ENCODE results near the gene SULT1C3.
"Not testable (repeated sequence)": the region's sequence is repeated elsewhere in the genome, so short reads cannot be mapped to it uniquely, and the experiment has no call there.

The SULT1C3 gene

GRCh38 chr2:108270768-108271506, 31.2 kb downstream of the SULT1C3 start:
- Histone ChIP-seq H3K4me1 (ENCODE audit: control insufficient read depth, insufficient read depth, low read length, poor library complexity, severe bottlenecking) (no peaks in the 10 kb centered on the region), H3K9me3 (ENCODE audit: control insufficient read depth, low read length) (no peaks in the 10 kb centered on the region), H3K4me3 (ENCODE audit: extremely low read depth, insufficient read depth, low read length, poor library complexity, severe bottlenecking) (no peak overlapping the region), H3K27ac (ENCODE audit: low read depth, low read length, severe bottlenecking) (no peak overlapping the region), H3K36me3 (ENCODE audit: control insufficient read depth, insufficient read depth, low read length) (no peaks in the 10 kb centered on the region)
- WGBS, 2 experiments (ENCODE audit: insufficient coverage in 2 of 2) = 75 to 81% methylated on average over 5 of the region's 5 CpGs

- Histone ChIP-seq H3K36me3 (ENCODE audit: control insufficient read depth, insufficient read depth, low read length) (no peaks in the 10 kb centered on the region), H3K27ac (ENCODE audit: low read depth, low read length, severe bottlenecking) (no peak overlapping the region), H3K9me3 (ENCODE audit: control insufficient read depth, low read length) (no peaks in the 10 kb centered on the region), H3K4me3 (ENCODE audit: extremely low read depth, insufficient read depth, low read length, poor library complexity, severe bottlenecking) (no peak overlapping the region), H3K4me1 (ENCODE audit: control insufficient read depth, insufficient read depth, low read length, poor library complexity, severe bottlenecking) (no peaks in the 10 kb centered on the region)
- 93% methylated on average over 7 of the region's 7 CpGs for WGBS, 2 experiments (ENCODE audit: insufficient coverage in 2 of 2)
These were observed 32.0 kb downstream of the SULT1C3 start for GRCh38 chr2:108271691-108272253.

GRCh38 chr2:108278631-108279030, 38.9 kb downstream of the SULT1C3 start:
- Histone ChIP-seq H3K4me1 (ENCODE audit: control insufficient read depth, insufficient read depth, low read length, poor library complexity, severe bottlenecking) (no peaks in the 10 kb centered on the region), H3K4me3 (ENCODE audit: extremely low read depth, insufficient read depth, low read length, poor library complexity, severe bottlenecking) (no peak overlapping the region), H3K9me3 (ENCODE audit: control insufficient read depth, low read length) (no peaks in the 10 kb centered on the region), H3K27ac (ENCODE audit: low read depth, low read length, severe bottlenecking) (no peak overlapping the region), H3K36me3 (ENCODE audit: control insufficient read depth, insufficient read depth, low read length) (no peaks in the 10 kb centered on the region)
- WGBS, 2 experiments (ENCODE audit: insufficient coverage in 2 of 2) = no CpG with 5 or more reads among the region's 2 CpGs

- Histone ChIP-seq H3K27ac (ENCODE audit: low read depth, low read length, severe bottlenecking) (no peak overlapping the region), H3K4me3 (ENCODE audit: extremely low read depth, insufficient read depth, low read length, poor library complexity, severe bottlenecking) (no peak overlapping the region), H3K4me1 (ENCODE audit: control insufficient read depth, insufficient read depth, low read length, poor library complexity, severe bottlenecking) (no peaks in the 10 kb centered on the region), H3K9me3 (ENCODE audit: control insufficient read depth, low read length) (no peaks in the 10 kb centered on the region), H3K36me3 (ENCODE audit: control insufficient read depth, insufficient read depth, low read length) (no peaks in the 10 kb centered on the region)
- WGBS, 2 experiments (ENCODE audit: insufficient coverage in 2 of 2) = 88 to 100% methylated on average over 4 to 5 of the region's 5 CpGs
These were observed 39.7 kb downstream of the SULT1C3 start for GRCh38 chr2:108279468-108279867.

DNA sequence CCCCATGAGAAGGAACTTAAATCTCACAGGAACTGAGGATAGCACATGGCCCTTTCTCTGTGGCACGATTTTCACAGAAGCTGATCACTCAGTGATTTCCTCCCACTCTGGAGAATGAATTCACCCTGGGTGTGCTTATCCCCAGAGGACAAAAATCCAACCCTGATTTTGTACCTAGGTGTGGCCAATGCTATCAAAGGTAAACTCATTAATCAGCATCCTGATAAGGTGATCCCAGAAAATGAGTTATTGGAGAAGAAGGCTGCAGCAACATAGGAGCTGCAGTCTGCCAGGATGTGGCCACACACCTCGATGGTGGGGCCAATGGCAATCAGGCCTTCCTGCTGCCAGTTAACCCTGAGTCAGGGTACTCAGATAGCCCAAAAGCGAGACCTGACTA, 40.7 kb downstream of the SULT1C3 start:
- no peaks in the 10 kb centered on the region for H3K4me1 ChIP-seq (ENCODE audit: control insufficient read depth, insufficient read depth, low read length, poor library complexity, severe bottlenecking)

DNA sequence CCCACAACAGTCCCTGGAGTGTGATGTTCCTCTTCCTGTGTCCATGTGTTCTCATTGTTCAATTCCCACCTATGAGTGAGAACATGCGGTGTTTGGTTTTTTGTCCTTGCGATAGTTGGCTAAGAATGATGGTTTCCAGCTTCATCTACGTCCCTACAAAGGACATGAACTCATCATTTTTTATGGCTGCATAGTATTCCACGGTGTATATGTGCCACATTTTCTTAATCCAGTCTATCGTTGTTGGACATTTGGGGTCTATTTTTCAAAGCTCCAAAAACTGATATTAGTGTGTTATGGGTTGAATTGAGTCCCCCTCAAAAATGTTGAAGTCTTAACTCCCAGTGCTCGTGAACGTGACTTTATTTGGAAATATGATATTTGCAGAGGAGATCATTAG, 44.8 kb downstream of the SULT1C3 start:
- not testable (repeated sequence) for H3K4me1 ChIP-seq (ENCODE audit: control insufficient read depth, insufficient read depth, low read length, poor library complexity, severe bottlenecking); H3K9me3 ChIP-seq (ENCODE audit: control insufficient read depth, low read length); H3K4me3 ChIP-seq (ENCODE audit: extremely low read depth, insufficient read depth, low read length, poor library complexity, severe bottlenecking); H3K27ac ChIP-seq (ENCODE audit: low read depth, low read length, severe bottlenecking); H3K36me3 ChIP-seq (ENCODE audit: control insufficient read depth, insufficient read depth, low read length)
- WGBS, 2 experiments (ENCODE audit: insufficient coverage in 2 of 2) = 91 to 100% methylated on average over 2 to 7 of the region's 7 CpGs

More for the DNA sequence above, 40.7 kb downstream of the SULT1C3 start:
- H3K27ac ChIP-seq (ENCODE audit: low read depth, low read length, severe bottlenecking) = no peak overlapping the region
- H3K36me3 ChIP-seq (ENCODE audit: control insufficient read depth, insufficient read depth, low read length) = no peaks in the 10 kb centered on the region
- H3K4me3 ChIP-seq (ENCODE audit: extremely low read depth, insufficient read depth, low read length, poor library complexity, severe bottlenecking) = no peak overlapping the region
- WGBS, 2 experiments (ENCODE audit: insufficient coverage in 2 of 2) = 89% methylated on average over 3 of the region's 3 CpGs
- no peaks in the 10 kb centered on the region for H3K9me3 ChIP-seq (ENCODE audit: control insufficient read depth, low read length)

GRCh38 chr2:108285616-108286015, 45.8 kb downstream of the SULT1C3 start:
- Histone ChIP-seq H3K9me3 (ENCODE audit: control insufficient read depth, low read length) (no peaks in the 10 kb centered on the region), H3K27ac (ENCODE audit: low read depth, low read length, severe bottlenecking) (no peak overlapping the region), H3K4me1 (ENCODE audit: control insufficient read depth, insufficient read depth, low read length, poor library complexity, severe bottlenecking) (no peaks in the 10 kb centered on the region), H3K4me3 (ENCODE audit: extremely low read depth, insufficient read depth, low read length, poor library complexity, severe bottlenecking) (no peak overlapping the region), H3K36me3 (ENCODE audit: control insufficient read depth, insufficient read depth, low read length) (no peaks in the 10 kb centered on the region)
- 91 to 100% methylated on average over 2 to 4 of the region's 5 CpGs for WGBS, 2 experiments (ENCODE audit: insufficient coverage in 2 of 2)

DNA sequence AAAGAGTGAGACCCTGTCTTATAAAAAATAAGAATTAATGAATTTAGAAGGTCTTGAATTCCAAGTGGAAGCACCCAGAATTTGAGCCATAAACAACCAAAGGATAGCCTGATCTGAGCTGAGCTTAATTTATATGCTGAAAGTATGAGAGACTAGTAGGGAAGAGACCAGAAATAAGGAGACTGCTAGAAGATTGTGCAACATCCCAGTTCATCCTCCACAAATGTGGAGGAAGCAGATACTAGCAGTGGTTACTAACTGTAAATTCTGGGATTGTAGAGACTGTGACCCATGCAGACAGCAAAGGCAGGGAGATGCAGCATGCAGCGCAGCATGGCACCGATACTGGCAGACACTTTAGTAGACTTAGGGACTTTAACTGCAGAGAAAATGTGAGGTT, 47.4 kb downstream of the SULT1C3 start:
- WGBS, 2 experiments (ENCODE audit: insufficient coverage in 2 of 2) = 95 to 100% methylated on average over 2 of the region's 2 CpGs
- Histone ChIP-seq H3K36me3 (ENCODE audit: control insufficient read depth, insufficient read depth, low read length) (no peaks in the 10 kb centered on the region), H3K9me3 (ENCODE audit: control insufficient read depth, low read length) (no peaks in the 10 kb centered on the region), H3K4me1 (ENCODE audit: control insufficient read depth, insufficient read depth, low read length, poor library complexity, severe bottlenecking) (no peaks in the 10 kb centered on the region), H3K4me3 (ENCODE audit: extremely low read depth, insufficient read depth, low read length, poor library complexity, severe bottlenecking) (no peak overlapping the region), H3K27ac (ENCODE audit: low read depth, low read length, severe bottlenecking) (no peak overlapping the region)

GRCh38 chr2:108288534-108289106, 48.9 kb downstream of the SULT1C3 start, which contains the start of gene SULT1C2:
Gene SULT1C2 (plus strand): TSS chr2:108288895. CDS start chr2:108293668, 4,773 bp downstream.
- 23 to 26% methylated on average over 3 to 6 of the region's 7 CpGs for WGBS, 2 experiments (ENCODE audit: insufficient coverage in 2 of 2)
- H3K36me3 ChIP-seq (ENCODE audit: control insufficient read depth, insufficient read depth, low read length) = no peaks in the 10 kb centered on the region
- H3K4me3 ChIP-seq (ENCODE audit: extremely low read depth, insufficient read depth, low read length, poor library complexity, severe bottlenecking) = no peak within 1 kb of the TSS
- no peaks in the 10 kb centered on the region for H3K4me1 ChIP-seq (ENCODE audit: control insufficient read depth, insufficient read depth, low read length, poor library complexity, severe bottlenecking)
- no peaks in the 10 kb centered on the region for H3K9me3 ChIP-seq (ENCODE audit: control insufficient read depth, low read length)
- H3K27ac ChIP-seq (ENCODE audit: low read depth, low read length, severe bottlenecking) = no peak within 1 kb of the TSS

DNA sequence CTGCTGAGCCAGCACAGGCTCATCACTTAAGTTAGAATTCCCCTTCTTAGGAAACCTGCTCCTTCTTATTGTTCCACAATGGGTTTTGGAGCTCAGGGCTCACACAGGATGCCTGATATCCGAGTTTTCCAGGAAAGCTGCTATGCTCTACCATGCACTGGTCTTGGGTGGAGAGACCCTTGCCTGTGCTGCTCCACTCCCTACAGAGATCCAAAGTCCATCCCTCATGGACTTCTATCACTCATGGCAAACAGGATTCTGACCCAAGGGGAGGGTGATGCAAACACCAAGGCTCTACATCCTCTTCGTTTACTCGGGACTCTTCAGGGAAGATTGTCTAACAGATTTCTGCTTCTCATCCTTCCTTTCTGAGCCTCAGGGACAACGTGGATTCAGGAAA, 54.1 kb downstream of the SULT1C3 start:
- Histone ChIP-seq H3K4me1 (ENCODE audit: control insufficient read depth, insufficient read depth, low read length, poor library complexity, severe bottlenecking) (no peaks in the 10 kb centered on the region), H3K36me3 (ENCODE audit: control insufficient read depth, insufficient read depth, low read length) (no peaks in the 10 kb centered on the region), H3K4me3 (ENCODE audit: extremely low read depth, insufficient read depth, low read length, poor library complexity, severe bottlenecking) (no peak overlapping the region), H3K27ac (ENCODE audit: low read depth, low read length, severe bottlenecking) (no peak overlapping the region), H3K9me3 (ENCODE audit: control insufficient read depth, low read length) (no peaks in the 10 kb centered on the region)
- WGBS, 2 experiments (ENCODE audit: insufficient coverage in 2 of 2) = 80 to 92% methylated on average over 2 to 3 of the region's 4 CpGs
